Activated CD4-positive, alpha-beta T cell treated with anti-CD3 and anti-CD28 coated beads for 36 hours (primary cell): ENCODE measurements around the gene CRB2. TPM values are rescaled to one million over a fixed set of nuclear protein-coding genes. Genes with fewer than 3 reads are reported as not detected.

ENCODE experiments used
- ATAC-seq: fragments of 200-7000 bp; cut with Tn5 transposase; one replicate; pipeline ENCODE4 v1.10.0; 2021; ENCODE audit warnings: mild to moderate bottlenecking, moderate library complexity
- CTCF ChIA-PET: fragments of 350-600 bp; sonication (Branson Sonifier 250); formaldehyde crosslinking; loops from one replicate; lab custom pipeline; 2021; ENCODE audit warnings: antibody characterized with exemption; lab: Charles Lee
- POLR2A ChIA-PET: fragments of 350-600 bp; sonication (Branson Sonifier 250); formaldehyde crosslinking; loops from one replicate; lab custom pipeline; 2021; ENCODE audit warnings: antibody characterized with exemption, inconsistent platforms; lab: Charles Lee
- DNase-seq: peaks from one replicate; pipeline ENCODE4 v3.0.0-alpha.2; 2020
- H3K27ac Mint-ChIP-seq: one replicate; pipeline ENCODE4 v1.8.0; 2021; ENCODE audit warnings: mixed read lengths
- H3K27me3 Mint-ChIP-seq: one replicate; pipeline ENCODE4 v1.8.0; 2021; ENCODE audit warnings: mixed read lengths
- H3K36me3 Mint-ChIP-seq: one replicate; pipeline ENCODE4 v1.8.0; 2021; ENCODE audit warnings: low read depth, mixed read lengths
- H3K4me1 Mint-ChIP-seq: one replicate; pipeline ENCODE4 v1.8.0; 2021; ENCODE audit warnings: mixed read lengths
- H3K4me3 Mint-ChIP-seq: one replicate; pipeline ENCODE4 v1.8.0; 2021; ENCODE audit warnings: mild to moderate bottlenecking, moderate library complexity, mixed read lengths
- H3K9me3 Mint-ChIP-seq: one replicate; pipeline ENCODE4 v1.8.0; 2021; ENCODE audit warnings: low read depth, mixed read lengths
- intact Hi-C, 2 experiments: fragments of 100-400 bp; cut with DNase I in 1 of 2; cut with micrococcal nuclease in 1 of 2; formaldehyde crosslinking; loops; one replicate each; pipeline versions ENCODE4 v1.14.2 to v1.15.1; 2022 to 2024; cut with DNase I, micrococcal nuclease
- microRNA-seq: library from miRNA; unstranded; fragments of <30 nt; microRNA quantifications from one replicate; pipeline ENCODE4 v1.2.0, GENCODE V29; 2021; ENCODE audit warnings: borderline replicate concordance
- total RNA-seq, 2 experiments: library from RNA; stranded (reverse); gene quantifications; one replicate each; pipeline ENCODE4 v1.2.3, GENCODE V29; 2021

CRB2 gene
- total RNA-seq, 2 experiments from 2014 or later = not detected

GRCh38 chr9:123426406-123426805 lies 70.4 kb downstream of the CRB2 start:
- no peak overlapping the region for H3K4me3 Mint-ChIP-seq
- peaks cover 15% of the 10 kb centered on the region for H3K36me3 Mint-ChIP-seq
- DNase-seq (no peak), ATAC-seq (no peak)
- no peaks in the 10 kb centered on the region for H3K27me3 Mint-ChIP-seq
- ChIA-PET CTCF (interaction anchor here (0.9 to 1.5 kb wide), 2 partner anchors 17 to 30 kb away, joined by 3 read pairs; no protein-coding TSS in a partner anchor), POLR2A (no interaction called here)
- no peaks in the 10 kb centered on the region for H3K9me3 Mint-ChIP-seq
- H3K27ac Mint-ChIP-seq = no peak overlapping the region
- intact Hi-C loops = no loop called here
- H3K4me1 Mint-ChIP-seq = no peaks in the 10 kb centered on the region

Small RNAs within 50 kb of the gene (microRNA-seq; reads per million reads assigned to microRNA genes)
- not detected for gene MIR601

Other genes with a start within 250 kb of the CRB2 start
- gene STRBP, start 87.6 kb upstream of the CRB2 start, total RNA-seq = 10 to 100 TPM; 31.6 to 34.8 TPM